ENCODE data around the gene TSPAN17. TPM values are rescaled to one million over a fixed set of nuclear protein-coding genes. Genes with fewer than 3 reads are reported as not detected.

The TSPAN17 gene
- total and polyA plus RNA-seq, 3 experiments from 2014 or later: 26.2 to 38.8 (median 37.4) TPM

DNA sequence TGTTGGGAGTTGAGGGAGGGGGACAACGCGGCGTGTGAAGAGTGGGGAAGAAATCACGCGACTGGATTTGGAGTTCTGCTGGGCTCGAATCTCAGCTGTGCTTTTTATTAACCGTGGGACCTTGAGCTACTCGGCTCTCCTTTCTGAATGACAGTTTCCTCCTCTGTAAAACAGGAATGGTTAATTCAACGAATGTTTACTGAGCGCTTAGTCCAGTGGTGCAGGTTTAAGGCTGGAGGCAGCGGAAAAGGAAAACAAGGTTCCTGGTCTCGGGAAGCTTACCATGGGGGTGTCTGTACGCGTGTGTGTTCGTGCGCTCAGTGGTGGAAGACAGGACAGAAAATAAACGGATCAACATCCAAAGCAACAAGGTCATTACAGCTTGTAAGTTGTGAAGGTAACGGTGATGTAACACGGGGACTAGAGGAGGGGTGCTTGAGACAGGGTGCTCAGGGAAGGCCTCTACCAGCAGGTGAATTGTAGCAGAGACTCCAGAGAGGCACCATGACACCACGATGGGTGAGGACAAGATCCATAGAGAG is 16.5 kb upstream of the TSPAN17 start:
- peaks cover 49% of the 10 kb centered on the region for H3K27me3 ChIP-seq (ENCODE audit: insufficient read depth, low read length, poor library complexity, severe bottlenecking)
- H3K36me3 ChIP-seq (ENCODE audit: insufficient read depth, low read length): no peaks in the 10 kb centered on the region
- H3K9me3 Mint-ChIP-seq: peaks cover 0 to 3% (median 0%) of the 10 kb centered on the region in 5 donors
- ChIA-PET CTCF (interaction anchor here (1.3 to 2.3 kb wide), 4 partner anchors 9 to 30 kb away, joined by 4 to 10 read pairs (median 8); partner anchors contain the start of gene TSPAN17), POLR2A (no interaction called here)
- H3K4me1 Mint-ChIP-seq: peaks cover 7 to 23% (median 14%) of the 10 kb centered on the region in 3 donors
- peak overlapping the region; percentile 17 for H3K4me3 ChIP-seq (ENCODE audit: low read length)
- H3K27ac Mint-ChIP-seq: peak overlapping the region in 1 of 8 donors; percentile 69
- H3K27me3 Mint-ChIP-seq: peaks cover 48 to 78% of the 10 kb centered on the region in 2 donors
- H3K9me3 ChIP-seq (ENCODE audit: low read length): no peaks in the 10 kb centered on the region
- peak overlapping the region; percentile 62 to 86 (median 71) for H3K4me3 Mint-ChIP-seq
- no peak overlapping the region for H3K27ac ChIP-seq (ENCODE audit: low read depth, low read length)
- no peak for DNase-seq
- H3K36me3 Mint-ChIP-seq: peaks cover 0 to 2% (median 0%) of the 10 kb centered on the region in 3 donors
- H3K4me1 ChIP-seq (ENCODE audit: insufficient read depth, low read length): peaks cover 6% of the 10 kb centered on the region

DNA sequence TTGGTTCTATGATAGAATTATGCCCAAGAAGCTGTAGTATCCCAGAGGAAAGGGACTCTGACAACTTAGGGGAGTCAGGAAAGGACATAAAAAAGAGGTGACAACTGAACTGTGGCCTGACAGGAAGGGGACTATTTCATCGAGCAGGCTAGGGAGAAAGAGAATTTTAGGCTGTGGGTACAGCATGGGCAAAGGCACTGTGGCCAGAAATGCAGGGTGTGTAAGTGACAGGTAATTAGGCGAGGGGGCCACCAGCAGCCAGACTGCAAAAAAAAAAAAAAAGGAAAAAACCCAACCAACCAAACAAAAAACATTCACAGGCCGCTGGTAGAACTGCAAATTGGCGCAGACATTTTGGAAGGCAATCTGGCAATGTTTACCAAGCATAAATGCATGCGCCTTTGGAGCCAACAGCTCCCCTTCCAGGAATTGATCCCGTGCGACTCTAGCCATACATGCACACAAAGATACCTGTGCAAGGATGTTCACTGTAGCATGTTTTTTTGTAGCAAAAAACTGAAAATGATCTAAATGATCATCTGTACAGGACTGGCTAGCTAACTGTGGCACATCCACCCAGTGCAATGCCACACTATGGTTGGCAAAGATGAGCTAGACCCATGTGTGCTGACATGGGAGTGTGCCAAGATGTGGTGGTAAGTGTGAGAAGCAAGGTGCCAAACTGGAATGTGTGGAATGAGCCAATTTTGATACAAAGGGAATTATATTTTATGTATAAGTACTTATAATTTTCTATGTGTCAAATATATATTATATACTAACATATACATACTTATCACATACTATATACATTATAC is 15.7 kb upstream of the TSPAN17 start:
- H3K9me3 ChIP-seq (ENCODE audit: low read length): no peaks in the 10 kb centered on the region
- no peak for DNase-seq
- POLR2A ChIA-PET: interaction anchor here (0.7 kb wide), 1 partner anchor 29 kb away, joined by 5 read pairs; no protein-coding TSS in a partner anchor
- peak overlapping the region in 1 of 8 donors; percentile 17 for H3K27ac Mint-ChIP-seq
- peak overlapping the region in 1 of 7 donors; percentile 12 for H3K4me3 Mint-ChIP-seq
- no peak overlapping the region for H3K27ac ChIP-seq (ENCODE audit: low read depth, low read length)
- H3K27me3 ChIP-seq (ENCODE audit: insufficient read depth, low read length, poor library complexity, severe bottlenecking): peaks cover 49% of the 10 kb centered on the region
- H3K4me1 Mint-ChIP-seq: peaks cover 7 to 23% (median 14%) of the 10 kb centered on the region in 3 donors
- no peaks in the 10 kb centered on the region for H3K36me3 ChIP-seq (ENCODE audit: insufficient read depth, low read length)
- CTCF ChIA-PET: interaction anchor here (1.3 to 2.3 kb wide), 4 partner anchors 16 to 29 kb away, joined by 4 to 10 read pairs (median 9); partner anchors contain the start of gene TSPAN17
- peaks cover 6% of the 10 kb centered on the region for H3K4me1 ChIP-seq (ENCODE audit: insufficient read depth, low read length)
- no peak overlapping the region for H3K4me3 ChIP-seq (ENCODE audit: low read length)
- peaks cover 0 to 2% (median 0%) of the 10 kb centered on the region in 3 donors for H3K36me3 Mint-ChIP-seq
- H3K27me3 Mint-ChIP-seq: peaks cover 55 to 74% of the 10 kb centered on the region in 2 donors
- H3K9me3 Mint-ChIP-seq: peaks cover 0 to 3% (median 0%) of the 10 kb centered on the region in 5 donors

DNA sequence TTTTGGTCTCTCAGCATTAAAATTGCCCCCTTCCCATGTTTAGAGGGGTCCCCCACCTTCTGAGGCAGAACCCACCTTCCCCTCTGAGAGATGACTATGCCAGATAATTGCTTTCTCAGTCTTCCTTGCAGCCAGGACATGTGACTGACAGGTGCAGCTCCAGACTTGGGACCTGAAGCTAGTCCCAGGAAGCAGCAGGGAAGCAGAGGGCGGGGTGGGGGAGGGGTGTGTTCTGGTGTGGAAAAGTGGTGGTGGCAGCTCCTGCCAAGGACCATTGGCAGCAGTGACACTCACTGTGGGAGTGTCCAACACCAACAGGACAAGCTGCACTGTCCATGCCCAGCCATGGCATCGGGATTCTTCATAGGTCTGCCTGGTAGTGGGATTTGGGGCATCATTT is 14.5 kb upstream of the TSPAN17 start:
- peaks cover 7 to 23% (median 14%) of the 10 kb centered on the region in 3 donors for H3K4me1 Mint-ChIP-seq
- no peaks in the 10 kb centered on the region for H3K36me3 ChIP-seq (ENCODE audit: insufficient read depth, low read length)
- ChIA-PET POLR2A (no interaction called here), CTCF (interaction anchor here (0.5 to 1.8 kb wide), 4 partner anchors 25 to 478 kb away, joined by 3 to 9 read pairs (median 3); no protein-coding TSS in a partner anchor)
- no peak overlapping the region for H3K4me3 Mint-ChIP-seq
- no peaks in the 10 kb centered on the region for H3K9me3 ChIP-seq (ENCODE audit: low read length)
- no peak for DNase-seq
- peaks cover 0 to 3% (median 0%) of the 10 kb centered on the region in 5 donors for H3K9me3 Mint-ChIP-seq
- H3K27ac ChIP-seq (ENCODE audit: low read depth, low read length): no peak overlapping the region
- H3K27me3 ChIP-seq (ENCODE audit: insufficient read depth, low read length, poor library complexity, severe bottlenecking): peaks cover 48% of the 10 kb centered on the region
- peaks cover 0 to 2% (median 0%) of the 10 kb centered on the region in 3 donors for H3K36me3 Mint-ChIP-seq
- H3K4me3 ChIP-seq (ENCODE audit: low read length): no peak overlapping the region
- peaks cover 6% of the 10 kb centered on the region for H3K4me1 ChIP-seq (ENCODE audit: insufficient read depth, low read length)
- H3K27me3 Mint-ChIP-seq: peaks cover 63 to 64% of the 10 kb centered on the region in 2 donors
- no peak overlapping the region for H3K27ac Mint-ChIP-seq

- no peak overlapping the region for H3K4me3 Mint-ChIP-seq
- POLR2A ChIA-PET: interaction anchor here (1.1 kb wide), 1 partner anchor 13 kb away, joined by 3 read pairs; the partner anchor contains the start of gene TSPAN17
- H3K27ac ChIP-seq (ENCODE audit: low read depth, low read length): no peak overlapping the region
- no peak for DNase-seq
- H3K36me3 ChIP-seq (ENCODE audit: insufficient read depth, low read length): no peaks in the 10 kb centered on the region
- no peaks in the 10 kb centered on the region for H3K36me3 Mint-ChIP-seq
- H3K27ac Mint-ChIP-seq: no peak overlapping the region
- CTCF ChIA-PET: interaction anchor here (1.0 to 1.1 kb wide), 3 partner anchors 24 to 217 kb away, joined by 3 read pairs; no protein-coding TSS in a partner anchor
- H3K9me3 ChIP-seq (ENCODE audit: low read length): no peaks in the 10 kb centered on the region
- peaks cover 54 to 55% of the 10 kb centered on the region in 2 donors for H3K27me3 Mint-ChIP-seq
- peaks cover 6% of the 10 kb centered on the region for H3K4me1 ChIP-seq (ENCODE audit: insufficient read depth, low read length)
- peaks cover 42% of the 10 kb centered on the region for H3K27me3 ChIP-seq (ENCODE audit: insufficient read depth, low read length, poor library complexity, severe bottlenecking)
- peaks cover 7 to 19% (median 10%) of the 10 kb centered on the region in 3 donors for H3K4me1 Mint-ChIP-seq
- peaks cover 0 to 3% (median 0%) of the 10 kb centered on the region in 5 donors for H3K9me3 Mint-ChIP-seq
- H3K4me3 ChIP-seq (ENCODE audit: low read length): no peak overlapping the region
These were observed 13.7 kb upstream of the TSPAN17 start for GRCh38 chr5:176633598-176633997.

- H3K27ac ChIP-seq (ENCODE audit: low read depth, low read length): no peak overlapping the region
- no peaks in the 10 kb centered on the region for H3K36me3 Mint-ChIP-seq
- H3K4me3 Mint-ChIP-seq: no peak overlapping the region
- H3K4me1 ChIP-seq (ENCODE audit: insufficient read depth, low read length): no peaks in the 10 kb centered on the region
- no peaks in the 10 kb centered on the region for H3K9me3 ChIP-seq (ENCODE audit: low read length)
- H3K27me3 ChIP-seq (ENCODE audit: insufficient read depth, low read length, poor library complexity, severe bottlenecking): peaks cover 16% of the 10 kb centered on the region
- no peak overlapping the region for H3K27ac Mint-ChIP-seq
- H3K4me1 Mint-ChIP-seq: no peaks in the 10 kb centered on the region
- H3K36me3 ChIP-seq (ENCODE audit: insufficient read depth, low read length): no peaks in the 10 kb centered on the region
- H3K4me3 ChIP-seq (ENCODE audit: low read length): no peak overlapping the region
- CTCF ChIA-PET: interaction anchor here (0.6 to 1.8 kb wide), 2 partner anchors 24 to 208 kb away, joined by 3 to 7 read pairs; no protein-coding TSS in a partner anchor
- DNase-seq: no peak
- H3K9me3 Mint-ChIP-seq: peaks cover 0 to 3% (median 0%) of the 10 kb centered on the region in 5 donors
- POLR2A ChIA-PET: no interaction called here
- peaks cover 36 to 44% of the 10 kb centered on the region in 2 donors for H3K27me3 Mint-ChIP-seq
These were observed 10.9 kb upstream of the TSPAN17 start for GRCh38 chr5:176636426-176636825.

DNA sequence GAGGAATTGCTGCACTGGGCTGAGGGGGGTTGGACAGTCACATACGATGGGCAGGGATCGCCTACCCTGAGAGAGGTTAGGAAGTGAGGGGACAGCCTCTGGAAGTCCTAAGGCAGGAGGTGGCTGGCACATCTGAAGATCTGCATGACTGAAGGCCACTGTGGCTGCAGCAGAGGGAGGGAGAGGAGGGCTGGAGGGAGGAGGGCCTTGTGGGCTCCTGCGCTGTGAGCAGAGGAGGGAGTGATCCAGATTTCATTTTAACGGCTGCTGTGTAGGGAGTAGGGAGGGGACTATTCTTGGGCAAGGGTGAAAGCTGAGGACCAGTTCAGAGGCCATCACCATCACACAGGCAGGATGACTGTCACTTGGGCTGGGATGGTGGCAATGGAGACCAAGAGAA is 9.7 kb upstream of the TSPAN17 start:
- peaks cover 25 to 43% of the 10 kb centered on the region in 2 donors for H3K27me3 Mint-ChIP-seq
- no peak overlapping the region for H3K27ac ChIP-seq (ENCODE audit: low read depth, low read length)
- H3K27ac Mint-ChIP-seq: no peak overlapping the region
- ChIA-PET POLR2A (no interaction called here), CTCF (no interaction called here)
- peaks cover 14% of the 10 kb centered on the region for H3K27me3 ChIP-seq (ENCODE audit: insufficient read depth, low read length, poor library complexity, severe bottlenecking)
- no peak overlapping the region for H3K4me3 Mint-ChIP-seq
- H3K4me1 ChIP-seq (ENCODE audit: insufficient read depth, low read length): no peaks in the 10 kb centered on the region
- DNase-seq: no peak
- no peaks in the 10 kb centered on the region for H3K4me1 Mint-ChIP-seq
- H3K36me3 Mint-ChIP-seq: no peaks in the 10 kb centered on the region
- H3K36me3 ChIP-seq (ENCODE audit: insufficient read depth, low read length): no peaks in the 10 kb centered on the region
- no peaks in the 10 kb centered on the region for H3K9me3 ChIP-seq (ENCODE audit: low read length)
- H3K9me3 Mint-ChIP-seq: peaks cover 0 to 3% (median 0%) of the 10 kb centered on the region in 5 donors
- H3K4me3 ChIP-seq (ENCODE audit: low read length): no peak overlapping the region

DNA sequence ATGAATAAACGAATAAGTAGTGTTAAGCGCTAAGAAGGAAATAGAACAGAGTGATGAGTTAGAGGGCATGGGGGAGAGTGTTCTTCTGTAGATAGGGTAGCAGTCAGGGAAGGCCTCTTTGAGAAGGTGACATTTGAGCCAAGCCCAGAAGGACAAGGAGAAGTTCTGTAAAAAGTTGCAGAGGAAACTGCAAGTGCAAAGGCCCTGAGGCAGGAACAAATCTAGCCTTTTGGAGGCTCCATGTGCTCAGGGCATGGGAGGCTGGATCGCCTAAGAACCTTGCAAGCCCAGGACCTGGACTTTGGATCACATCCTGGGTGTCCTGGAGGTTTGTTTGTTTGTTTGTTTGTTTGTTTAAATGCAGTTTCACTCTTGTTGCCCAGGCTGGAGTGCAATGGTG is 8.8 kb upstream of the TSPAN17 start:
- H3K4me3 Mint-ChIP-seq: no peak overlapping the region
- no peaks in the 10 kb centered on the region for H3K4me1 Mint-ChIP-seq
- DNase-seq: no peak
- ChIA-PET CTCF (interaction anchor here (2.2 kb wide), 1 partner anchor 22 kb away, joined by 10 read pairs; no protein-coding TSS in a partner anchor), POLR2A (no interaction called here)
- no peaks in the 10 kb centered on the region for H3K36me3 Mint-ChIP-seq
- H3K27me3 Mint-ChIP-seq: peaks cover 18 to 37% of the 10 kb centered on the region in 2 donors
- Histone ChIP-seq H3K9me3 (ENCODE audit: low read length) (no peaks in the 10 kb centered on the region), H3K4me1 (ENCODE audit: insufficient read depth, low read length) (no peaks in the 10 kb centered on the region), H3K4me3 (ENCODE audit: low read length) (no peak overlapping the region), H3K27me3 (ENCODE audit: insufficient read depth, low read length, poor library complexity, severe bottlenecking) (peaks cover 14% of the 10 kb centered on the region), H3K27ac (ENCODE audit: low read depth, low read length) (no peak overlapping the region), H3K36me3 (ENCODE audit: insufficient read depth, low read length) (no peaks in the 10 kb centered on the region)
- H3K27ac Mint-ChIP-seq: no peak overlapping the region
- H3K9me3 Mint-ChIP-seq: peaks cover 0 to 3% (median 0%) of the 10 kb centered on the region in 5 donors
